GM18502 (cell line): ENCODE measurements around the gene CDCA4.

ENCODE experiments used
- ATAC-seq: cut with Tn5 transposase; IDR thresholded peaks from one replicate; pipeline ENCODE4 v1.9.1; 2021; ENCODE audit warnings: mild to moderate bottlenecking; ENCODE audit not compliant: unreplicated experiment, poor library complexity

CDCA4 gene

DNA sequence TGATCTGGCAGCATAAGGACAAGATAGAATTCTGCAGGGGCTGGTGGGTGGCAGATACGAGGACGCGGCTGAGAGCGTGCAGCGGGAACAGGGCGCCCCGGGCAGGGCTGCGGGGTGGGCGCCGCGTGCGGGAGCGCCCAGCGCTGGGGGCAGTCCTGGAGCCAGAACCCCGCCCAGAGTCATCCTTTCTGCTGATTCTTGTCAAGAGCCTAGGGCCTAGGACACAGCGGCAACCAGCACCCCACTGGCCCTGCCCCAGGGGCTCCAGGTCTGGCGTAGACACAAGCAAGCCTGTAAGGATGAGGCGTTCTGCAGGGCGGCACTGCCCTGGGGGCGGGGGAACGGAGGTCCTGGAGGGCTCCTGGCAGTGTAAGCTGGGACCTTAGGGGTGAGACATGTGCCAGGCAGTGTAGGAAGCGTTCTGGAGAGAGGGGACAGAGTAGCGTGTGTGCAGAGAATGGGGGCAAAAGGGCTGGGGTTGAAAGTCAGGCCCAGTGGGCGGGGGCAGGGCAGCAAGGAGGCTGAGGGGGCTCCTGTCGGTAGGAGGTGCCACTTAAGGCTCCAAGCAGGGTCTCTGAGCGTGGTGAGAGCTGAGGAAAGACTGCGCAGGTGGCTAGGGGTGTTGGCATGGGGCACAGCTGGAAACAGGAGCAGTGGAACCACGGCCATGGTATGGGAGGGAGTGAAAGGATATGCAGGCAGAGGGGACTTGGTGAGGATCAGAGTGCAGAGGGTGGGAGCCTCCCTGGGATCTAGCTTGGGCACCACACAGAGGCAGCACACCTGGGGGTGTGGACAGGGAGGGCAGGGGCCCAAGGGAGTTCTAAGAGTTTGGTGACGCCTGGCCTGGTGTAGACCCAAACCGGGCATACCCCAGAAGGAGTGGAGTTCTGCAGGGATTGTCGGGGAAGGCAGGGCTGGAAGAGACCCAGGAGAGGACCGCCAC, 41.9 kb downstream of the CDCA4 start:
- no peak for ATAC-seq

- ATAC-seq, result peak; percentile 50
These were observed 42.9 kb downstream of the CDCA4 start, which contains the start of gene AHNAK2 for GRCh38 chr14:104977681-104978653. AHNAK2 (minus strand) TSS chr14:104978374; CDS start chr14:104978237, 137 bp downstream.

- no peak for ATAC-seq
These were observed 43.7 kb downstream of the CDCA4 start for GRCh38 chr14:104977008-104977680.

GRCh38 chr14:104976198-104977007, 44.5 kb downstream of the CDCA4 start:
- no peak for ATAC-seq

- no peak for ATAC-seq
These were observed 45.2 kb downstream of the CDCA4 start for GRCh38 chr14:104975481-104976197.

DNA sequence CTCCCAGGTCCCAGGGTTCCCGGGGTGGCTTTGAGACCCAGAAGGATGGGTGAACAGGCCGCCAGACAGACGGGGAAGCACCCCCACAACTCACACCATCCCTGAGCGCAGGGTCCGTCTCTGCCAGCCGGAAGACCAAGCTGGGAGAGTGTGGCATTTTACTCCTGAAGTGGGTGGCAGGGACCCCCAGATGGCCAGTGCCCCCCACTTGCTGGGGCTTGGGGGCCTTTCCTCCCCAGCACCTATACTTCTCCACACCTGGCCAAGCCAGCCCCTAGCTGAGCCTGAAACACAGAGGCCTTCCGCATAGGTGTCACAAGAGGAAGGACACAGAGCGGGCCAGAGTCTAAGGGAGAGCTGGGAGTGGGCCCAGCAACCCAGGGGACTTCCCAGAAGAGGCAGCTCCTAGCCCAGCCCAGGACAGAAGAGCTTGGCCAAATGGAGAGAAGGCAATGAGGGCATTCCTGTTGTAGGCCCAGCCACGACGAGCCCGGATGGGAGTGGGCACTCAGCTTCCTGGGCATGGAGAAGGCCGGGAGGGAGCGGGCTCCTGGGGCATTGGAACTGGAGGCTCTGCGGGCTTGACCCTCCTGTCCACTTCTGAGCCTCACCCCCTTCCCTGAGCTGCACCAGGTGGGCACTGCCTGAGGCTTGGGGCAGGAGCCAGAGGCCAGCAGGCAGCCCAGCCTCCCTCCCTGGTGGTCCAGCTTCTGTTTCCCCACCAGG, 46.1 kb downstream of the CDCA4 start:
- no peak for ATAC-seq

GRCh38 chr14:104974146-104974541, 46.7 kb downstream of the CDCA4 start:
- ATAC-seq, result no peak

- ATAC-seq, result no peak
These were observed 47.3 kb downstream of the CDCA4 start for GRCh38 chr14:104973385-104974145.

- ATAC-seq, result no peak
These were observed 47.8 kb downstream of the CDCA4 start for GRCh38 chr14:104973135-104973384.

- ATAC-seq, result no peak
These were observed 48.4 kb downstream of the CDCA4 start for GRCh38 chr14:104972301-104973134.

GRCh38 chr14:104971447-104972240, 49.2 kb downstream of the CDCA4 start:
- no peak for ATAC-seq

DNA sequence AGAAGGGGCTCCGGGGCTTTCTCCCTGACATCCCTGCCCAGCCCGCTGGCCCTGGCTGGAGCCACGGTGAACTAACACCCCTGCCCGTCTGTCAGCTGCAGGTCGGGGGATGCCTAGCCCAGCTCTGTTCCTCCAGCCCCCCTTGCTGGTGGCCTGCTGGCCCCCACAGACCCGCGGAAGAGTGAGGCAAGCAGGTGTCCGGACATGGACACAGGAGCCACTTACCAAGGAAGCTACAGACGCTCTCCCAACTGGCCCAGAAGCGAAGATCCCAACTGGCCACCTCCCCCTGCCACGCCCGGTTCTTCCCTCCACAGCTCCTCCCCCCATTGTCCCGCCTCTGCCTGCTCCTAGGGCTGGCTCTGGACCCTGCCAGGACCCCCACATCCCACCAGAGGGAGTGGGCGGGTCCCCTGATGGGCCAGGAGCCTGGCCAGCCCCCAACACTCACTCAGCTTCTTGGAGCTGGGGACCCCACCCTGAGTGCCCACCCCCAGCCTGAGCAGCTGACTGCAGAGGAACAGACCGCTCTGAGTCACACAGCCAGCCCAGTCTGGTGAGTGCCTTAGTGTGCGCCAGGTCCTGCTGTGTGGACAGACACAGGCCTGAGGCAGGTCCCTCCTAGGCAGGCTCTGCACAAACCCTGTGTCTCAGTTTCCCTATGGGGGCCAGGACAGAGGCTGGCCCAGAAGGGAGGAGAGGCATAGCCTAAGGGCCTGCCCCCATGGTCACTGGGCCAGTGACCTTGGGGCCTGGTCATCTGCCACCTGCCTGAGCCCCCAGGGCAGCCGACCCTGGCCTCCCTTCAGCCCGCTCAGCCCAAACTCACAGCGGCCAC, 50.4 kb downstream of the CDCA4 start:
- no peak for ATAC-seq

- no peak for ATAC-seq
These were observed 51.1 kb downstream of the CDCA4 start for GRCh38 chr14:104969741-104970230.

- ATAC-seq, result no peak
These were observed 52.1 kb downstream of the CDCA4 start for GRCh38 chr14:104968541-104969401.
